Measurements from ENCODE around the gene NDUFAF4. TPM values are rescaled to one million over a fixed set of nuclear protein-coding genes. Genes with fewer than 3 reads are reported as not detected.

The NDUFAF4 gene
- total and polyA plus RNA-seq, 2 of the 8 experiments (the other 6 are each of a cell fraction or from before 2014, with no cell fraction given), result 21.9 to 84.4 TPM

- TF ChIP-seq, protein P1, sequence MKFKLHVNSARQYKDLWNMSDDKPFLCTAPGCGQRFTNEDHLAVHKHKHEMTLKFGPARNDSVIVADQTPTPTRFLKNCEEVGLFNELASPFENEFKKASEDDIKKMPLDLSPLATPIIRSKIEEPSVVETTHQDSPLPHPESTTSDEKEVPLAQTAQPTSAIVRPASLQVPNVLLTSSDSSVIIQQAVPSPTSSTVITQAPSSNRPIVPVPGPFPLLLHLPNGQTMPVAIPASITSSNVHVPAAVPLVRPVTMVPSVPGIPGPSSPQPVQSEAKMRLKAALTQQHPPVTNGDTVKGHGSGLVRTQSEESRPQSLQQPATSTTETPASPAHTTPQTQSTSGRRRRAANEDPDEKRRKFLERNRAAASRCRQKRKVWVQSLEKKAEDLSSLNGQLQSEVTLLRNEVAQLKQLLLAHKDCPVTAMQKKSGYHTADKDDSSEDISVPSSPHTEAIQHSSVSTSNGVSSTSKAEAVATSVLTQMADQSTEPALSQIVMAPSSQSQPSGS (IDR thresholded peaks at IDR 0.05; ENCODE audit: low read length), result no peak
- no peak for TF ChIP-seq SIX5 (IDR thresholded peaks at IDR 0.05; ENCODE audit: low read depth, low read length)
- no peak for TF ChIP-seq RFX5 (IDR thresholded peaks at IDR 0.05; ENCODE audit: borderline replicate concordance, low read depth, low read length)
- TF ChIP-seq RNF2 (IDR thresholded peaks at IDR 0.05; ENCODE audit: borderline replicate concordance, low read depth, low read length, missing control alignments, poor library complexity, severe bottlenecking), result no peak
- TF ChIP-seq BACH1 (IDR thresholded peaks at IDR 0.05; ENCODE audit: low read length), result no peak
- TF ChIP-seq, protein P2, sequence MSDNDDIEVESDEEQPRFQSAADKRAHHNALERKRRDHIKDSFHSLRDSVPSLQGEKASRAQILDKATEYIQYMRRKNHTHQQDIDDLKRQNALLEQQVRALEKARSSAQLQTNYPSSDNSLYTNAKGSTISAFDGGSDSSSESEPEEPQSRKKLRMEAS (IDR thresholded peaks at IDR 0.05), result no peak
- TF ChIP-seq BCL11A (IDR thresholded peaks at IDR 0.05; ENCODE audit: low read depth in 2 of 2, low read length in 2 of 2), result no peak
- no peak for TF ChIP-seq TAF1 (IDR thresholded peaks at IDR 0.05; ENCODE audit: low read depth, low read length)
Observed at GRCh38 chr6:96865055-96865405, 32.7 kb downstream of the NDUFAF4 start (continued).

Data from H1 (cell line).